ENCODE measurements around the gene DIP2A. TPM values are rescaled to one million over a fixed set of nuclear protein-coding genes. Genes with fewer than 3 reads are reported as not detected.
A peak's percentile ranks its signal among the peaks of the same experiment; 100 is the strongest.

The DIP2A gene
- total RNA-seq, 2 experiments from 2014 or later = 78.7 to 78.8 TPM

DNA sequence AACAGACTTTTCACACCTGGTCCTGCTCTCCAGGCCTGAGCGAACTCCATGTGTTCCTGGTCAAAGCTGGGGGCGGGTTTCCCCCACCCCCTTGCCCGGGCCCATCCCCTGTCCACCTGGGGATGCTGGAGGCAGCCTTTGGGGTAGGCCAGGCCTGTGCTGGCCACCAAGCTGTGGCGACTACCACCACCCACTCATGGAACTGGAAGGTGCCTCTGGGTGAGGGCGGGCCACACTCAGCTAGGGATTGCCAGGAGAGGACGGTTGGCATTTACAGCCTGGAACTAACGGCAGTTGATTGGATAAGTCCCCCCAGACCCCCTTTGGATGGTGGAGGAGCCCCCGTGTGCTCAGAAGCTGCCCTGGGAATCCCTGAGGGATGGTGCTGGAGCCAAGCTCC, 138.3 kb downstream of the DIP2A start:
- POLR2A ChIA-PET = interaction anchor here (1.9 kb wide), 1 partner anchor 9 kb away, joined by 8 read pairs; the partner anchor contains the start of gene S100B
- H3K27ac Mint-ChIP-seq = no peak overlapping the region
- peaks cover 9% of the 10 kb centered on the region for H3K36me3 Mint-ChIP-seq
- H3K27me3 Mint-ChIP-seq = no peaks in the 10 kb centered on the region
- peaks cover 12% of the 10 kb centered on the region for H3K4me1 Mint-ChIP-seq
- peaks cover 12% of the 10 kb centered on the region for H3K9me3 Mint-ChIP-seq
- ATAC-seq (ENCODE audit: low read depth) (no peak), DNase-seq (no peak)
- H3K4me3 Mint-ChIP-seq = no peak overlapping the region

DNA sequence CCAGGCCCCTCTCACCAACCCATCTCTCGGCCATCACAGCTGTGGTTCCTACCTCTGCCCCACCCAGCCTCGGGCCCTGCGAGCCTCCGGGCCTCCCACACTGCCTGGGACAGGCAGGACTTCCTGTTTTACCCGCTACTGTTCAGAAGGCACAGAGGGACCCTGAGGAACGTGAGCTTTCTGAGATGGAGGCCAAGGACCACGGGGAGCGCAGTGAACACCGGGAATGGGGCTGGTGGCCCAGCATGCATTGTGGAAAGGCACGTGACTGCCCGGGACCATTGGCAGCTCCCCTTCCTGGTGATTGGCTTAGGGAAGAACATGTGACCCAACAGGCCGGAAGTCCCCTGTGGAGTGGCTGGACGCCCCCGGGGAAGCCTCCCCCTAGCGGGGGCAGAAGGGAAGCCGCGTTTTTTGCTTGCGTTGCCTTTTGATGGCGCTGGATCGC, 139.2 kb downstream of the DIP2A start:
- no peaks in the 10 kb centered on the region for H3K27me3 Mint-ChIP-seq
- ATAC-seq (ENCODE audit: low read depth) (no peak), DNase-seq (no peak)
- POLR2A ChIA-PET = interaction anchor here (1.5 to 1.9 kb wide), 2 partner anchors 8 to 37 kb away, joined by 3 to 8 read pairs; partner anchors contain the start of genes PRMT2 and S100B
- H3K4me3 Mint-ChIP-seq = no peak overlapping the region
- peaks cover 8% of the 10 kb centered on the region for H3K36me3 Mint-ChIP-seq
- peak overlapping the region; percentile 48 for H3K27ac Mint-ChIP-seq
- H3K9me3 Mint-ChIP-seq = peaks cover 7% of the 10 kb centered on the region
- peaks cover 20% of the 10 kb centered on the region for H3K4me1 Mint-ChIP-seq

DNA sequence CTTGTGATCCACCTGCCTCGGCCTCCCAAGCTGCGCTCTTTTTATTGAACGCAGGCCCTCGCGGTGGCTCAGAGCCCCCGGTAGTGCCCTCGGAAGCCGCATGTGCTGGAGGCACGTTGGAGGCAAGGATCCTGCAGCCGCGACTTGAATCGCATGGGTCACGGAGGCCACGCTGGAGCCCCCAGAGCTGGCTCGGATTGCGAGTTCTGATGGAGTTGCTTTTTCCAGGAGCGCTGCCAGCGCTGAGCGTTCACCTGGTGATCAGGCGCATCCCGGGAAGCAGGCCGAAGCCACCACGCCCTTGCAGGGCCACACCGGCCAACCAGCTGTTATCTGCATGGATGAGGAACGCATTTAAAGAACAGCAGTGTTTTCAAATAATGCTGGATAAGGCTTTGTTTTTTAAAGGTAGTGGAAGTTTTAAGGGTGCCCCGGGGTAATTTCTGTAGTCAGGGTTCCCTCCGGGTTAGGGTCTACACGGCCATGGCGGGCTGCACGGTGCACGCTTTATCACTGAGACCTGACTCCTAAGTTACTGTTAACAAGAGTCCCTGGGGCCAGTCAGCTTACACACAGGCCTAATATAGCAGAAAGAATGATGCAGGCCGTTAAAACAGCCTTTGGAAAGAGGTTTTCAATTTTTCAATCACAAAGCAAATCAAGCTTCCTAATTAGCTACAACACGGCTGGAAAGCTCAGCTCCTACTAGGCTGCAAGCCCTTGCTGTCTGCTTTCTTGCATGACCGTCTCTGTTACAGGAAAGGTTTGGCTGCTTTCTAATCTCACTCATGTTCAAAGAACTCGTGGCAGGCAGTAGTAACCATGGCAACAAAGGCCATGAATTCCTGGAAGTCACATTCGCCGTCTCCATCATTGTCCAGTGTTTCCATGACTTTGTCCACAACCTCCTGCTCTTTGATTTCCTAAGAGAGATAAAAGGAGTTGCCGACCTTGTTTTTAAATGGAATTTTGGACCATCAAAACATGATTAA, 140.2 kb downstream of the DIP2A start:
- H3K4me3 Mint-ChIP-seq = no peak overlapping the region
- peaks cover 2% of the 10 kb centered on the region for H3K9me3 Mint-ChIP-seq
- peak overlapping the region; percentile 29 for H3K27ac Mint-ChIP-seq
- no peaks in the 10 kb centered on the region for H3K27me3 Mint-ChIP-seq
- peaks cover 1% of the 10 kb centered on the region for H3K36me3 Mint-ChIP-seq
- ATAC-seq (ENCODE audit: low read depth) (peak; percentile 43), DNase-seq (no peak)
- peaks cover 20% of the 10 kb centered on the region for H3K4me1 Mint-ChIP-seq
- POLR2A ChIA-PET = interaction anchor here (0.6 to 1.9 kb wide), 6 partner anchors 7 to 173 kb away, joined by 3 to 8 read pairs (median 3); partner anchors contain the start of genes PRMT2 and S100B

DNA sequence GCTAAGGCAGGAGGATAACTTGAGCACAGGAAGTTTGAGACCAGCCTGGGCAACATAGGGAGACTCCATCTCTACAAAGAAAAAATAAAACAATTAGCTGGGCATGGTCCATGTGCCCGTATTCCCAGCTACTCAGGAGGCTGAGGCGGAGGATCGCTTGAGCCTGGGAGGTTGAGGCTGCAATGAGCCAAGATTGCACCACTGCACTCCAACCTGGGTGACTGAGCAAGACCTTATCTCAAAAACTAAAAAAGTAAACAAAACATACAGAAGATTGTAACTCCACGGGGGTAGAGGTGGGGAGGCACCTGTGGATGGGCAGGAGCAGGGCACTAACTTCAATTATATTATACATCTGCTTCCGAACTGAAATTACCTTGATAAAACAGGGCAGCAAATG, 141.6 kb downstream of the DIP2A start:
- Mint-ChIP-seq H3K27ac (no peak overlapping the region), H3K4me1 (peaks cover 27% of the 10 kb centered on the region), H3K9me3 (no peaks in the 10 kb centered on the region), H3K36me3 (peaks cover 2% of the 10 kb centered on the region), H3K4me3 (no peak overlapping the region), H3K27me3 (no peaks in the 10 kb centered on the region)
- ATAC-seq (ENCODE audit: low read depth) (no peak), DNase-seq (no peak)
- POLR2A ChIA-PET = interaction anchor here (1.1 kb wide), 2 partner anchors 33 to 41 kb away, joined by 3 read pairs; no protein-coding TSS in a partner anchor

DNA sequence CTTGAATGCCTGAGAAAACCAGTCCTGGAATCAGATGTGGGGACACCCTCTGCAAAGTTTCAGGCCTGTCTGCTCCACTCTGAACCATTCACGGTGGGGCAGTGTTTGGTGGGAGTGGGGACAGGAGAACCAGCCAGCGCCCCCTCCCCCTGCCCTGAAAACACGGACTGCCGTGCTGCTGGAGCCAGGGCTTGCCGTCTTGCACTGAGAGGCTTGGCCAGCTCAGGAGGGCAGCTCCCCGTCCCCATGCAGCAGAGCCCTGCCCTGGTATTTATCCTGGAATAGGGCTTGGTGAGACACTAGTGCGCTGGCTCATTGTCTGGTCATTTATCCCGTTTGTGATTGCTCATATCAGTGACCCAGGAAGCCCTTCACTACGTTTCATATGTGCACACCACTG, 142.3 kb downstream of the DIP2A start:
- POLR2A ChIA-PET = interaction anchor here (1.1 kb wide), 2 partner anchors 32 to 42 kb away, joined by 3 read pairs; no protein-coding TSS in a partner anchor
- Mint-ChIP-seq H3K4me3 (no peak overlapping the region), H3K27ac (no peak overlapping the region), H3K9me3 (no peaks in the 10 kb centered on the region), H3K4me1 (peaks cover 33% of the 10 kb centered on the region), H3K27me3 (no peaks in the 10 kb centered on the region), H3K36me3 (peaks cover 2% of the 10 kb centered on the region)
- ATAC-seq (ENCODE audit: low read depth) = no peak
- no peak for DNase-seq

DNA sequence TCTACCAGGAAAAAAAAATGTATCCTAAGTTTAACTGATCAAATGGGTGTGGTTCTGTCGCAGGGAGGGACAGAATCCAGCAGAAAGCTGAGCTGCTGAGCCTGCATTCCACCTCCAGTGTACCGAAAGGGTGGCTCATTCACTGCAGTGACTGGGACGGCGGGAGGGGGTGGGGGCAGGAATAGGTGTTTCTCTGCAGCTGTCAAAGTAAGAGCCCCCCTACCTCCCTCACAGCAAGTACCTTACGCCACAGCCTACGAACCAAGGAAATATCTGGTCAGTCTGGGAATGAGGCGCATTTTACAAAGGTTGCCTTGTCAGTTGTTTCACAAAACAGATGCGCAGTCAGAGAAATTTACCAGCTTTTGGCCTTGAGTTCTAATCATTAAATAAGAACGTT, 144.5 kb downstream of the DIP2A start:
- POLR2A ChIA-PET = interaction anchor here (1.5 kb wide), 1 partner anchor 23 kb away, joined by 4 read pairs; no protein-coding TSS in a partner anchor
- no peak for DNase-seq
- Mint-ChIP-seq H3K4me1 (peaks cover 50% of the 10 kb centered on the region), H3K36me3 (peaks cover 2% of the 10 kb centered on the region), H3K27ac (no peak overlapping the region), H3K27me3 (no peaks in the 10 kb centered on the region), H3K4me3 (peak overlapping the region; percentile 49), H3K9me3 (no peaks in the 10 kb centered on the region)
- ATAC-seq (ENCODE audit: low read depth) = no peak

DNA sequence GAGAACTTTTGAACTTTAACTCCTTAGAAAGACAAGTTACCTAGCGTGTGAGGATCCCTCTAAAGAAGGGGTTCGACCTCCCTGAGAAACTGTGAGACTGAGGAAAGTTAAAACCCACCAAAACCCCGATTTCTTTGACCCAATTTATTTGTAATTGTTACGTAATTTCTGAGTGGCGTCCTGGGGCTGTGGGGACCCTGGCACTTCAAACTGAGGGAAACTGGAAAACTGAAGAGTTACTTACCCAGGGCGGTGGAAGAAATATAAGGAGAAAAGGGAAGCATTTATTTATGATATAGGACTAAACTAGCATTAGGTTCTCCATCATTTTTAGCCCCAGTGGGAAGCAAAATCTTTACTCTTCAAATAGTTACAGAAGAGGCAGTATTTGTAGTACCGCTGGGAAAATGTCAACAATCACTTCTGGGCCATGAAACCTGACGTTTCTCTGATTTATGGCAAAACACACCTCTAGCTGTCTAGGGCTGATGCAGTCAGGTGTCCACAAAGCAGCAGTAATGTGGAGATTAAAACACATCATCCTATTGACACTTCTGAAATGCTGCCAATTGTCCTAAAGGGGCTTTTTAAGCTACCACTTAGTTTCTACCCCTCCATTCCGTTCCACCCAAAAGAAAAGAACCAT, 145.8 kb downstream of the DIP2A start:
- POLR2A ChIA-PET = interaction anchor here (0.9 to 3.0 kb wide), 7 partner anchors 16 to 179 kb away, joined by 3 to 59 read pairs (median 6); partner anchors contain the start of genes DIP2A and PRMT2
- Mint-ChIP-seq H3K27me3 (no peaks in the 10 kb centered on the region), H3K9me3 (no peaks in the 10 kb centered on the region), H3K36me3 (peaks cover 2% of the 10 kb centered on the region), H3K4me1 (peaks cover 44% of the 10 kb centered on the region), H3K4me3 (peak overlapping the region; percentile 84), H3K27ac (peak overlapping the region; percentile 96)
- ATAC-seq (ENCODE audit: low read depth) = no peak
- DNase-seq = no peak

DNA sequence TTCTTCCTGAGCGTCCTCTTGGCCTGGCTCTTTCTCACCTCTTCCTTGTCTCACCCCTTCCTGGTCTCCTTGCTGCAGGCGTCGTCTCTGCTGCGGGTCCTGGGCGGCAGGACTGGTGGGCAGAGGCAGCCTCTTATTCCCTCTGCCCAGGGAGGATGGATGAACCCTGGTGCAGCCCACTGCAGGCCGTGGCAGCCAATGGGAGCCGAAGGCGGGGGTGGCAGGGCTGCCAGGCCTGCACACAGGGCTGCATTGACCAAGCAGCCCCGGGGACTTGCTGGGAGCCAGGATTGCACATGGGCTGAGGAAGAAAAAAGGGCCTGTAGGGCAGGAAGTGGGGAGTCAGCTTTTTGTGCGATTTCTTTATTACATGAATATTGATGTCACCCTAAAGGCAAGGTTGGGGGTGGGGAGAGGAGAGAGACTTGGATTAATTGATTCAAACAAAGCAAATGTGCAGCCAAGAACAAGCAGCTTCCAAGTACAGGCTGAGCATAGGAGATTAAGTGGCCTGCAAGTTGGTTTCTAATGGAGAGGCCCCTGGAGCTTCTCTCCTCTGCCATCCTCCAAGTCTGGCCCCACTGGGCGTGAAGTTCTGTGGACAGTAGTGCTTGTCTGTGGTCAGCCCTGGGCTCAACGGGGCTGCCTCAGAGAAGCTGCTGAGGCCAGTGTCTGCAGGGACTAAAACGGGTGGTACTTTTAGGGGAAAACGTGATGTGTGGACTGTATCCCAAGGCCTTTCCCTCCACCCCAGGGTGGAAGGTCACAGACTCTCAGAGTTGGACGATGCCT, 146.5 kb downstream of the DIP2A start, which contains the start of gene S100B:
Gene S100B (minus strand): TSS at position 108 of the 792 bp plus-strand sequence. CDS start 2,667 bp downstream, outside the sequence.
- DNase-seq (no peak), ATAC-seq (ENCODE audit: low read depth) (peak; percentile 32)
- POLR2A ChIA-PET = interaction anchor here (0.9 to 3.0 kb wide), 10 partner anchors 8 to 180 kb away, joined by 3 to 59 read pairs (median 5); partner anchors contain the start of genes DIP2A and PRMT2
- peak within 1 kb of the TSS; percentile 84 for H3K4me3 Mint-ChIP-seq
- H3K9me3 Mint-ChIP-seq = peaks cover 2% of the 10 kb centered on the region
- peaks cover 2% of the 10 kb centered on the region for H3K36me3 Mint-ChIP-seq
- peak within 1 kb of the TSS; percentile 96 for H3K27ac Mint-ChIP-seq
- H3K27me3 Mint-ChIP-seq = no peaks in the 10 kb centered on the region
- H3K4me1 Mint-ChIP-seq = peaks cover 37% of the 10 kb centered on the region

DNA sequence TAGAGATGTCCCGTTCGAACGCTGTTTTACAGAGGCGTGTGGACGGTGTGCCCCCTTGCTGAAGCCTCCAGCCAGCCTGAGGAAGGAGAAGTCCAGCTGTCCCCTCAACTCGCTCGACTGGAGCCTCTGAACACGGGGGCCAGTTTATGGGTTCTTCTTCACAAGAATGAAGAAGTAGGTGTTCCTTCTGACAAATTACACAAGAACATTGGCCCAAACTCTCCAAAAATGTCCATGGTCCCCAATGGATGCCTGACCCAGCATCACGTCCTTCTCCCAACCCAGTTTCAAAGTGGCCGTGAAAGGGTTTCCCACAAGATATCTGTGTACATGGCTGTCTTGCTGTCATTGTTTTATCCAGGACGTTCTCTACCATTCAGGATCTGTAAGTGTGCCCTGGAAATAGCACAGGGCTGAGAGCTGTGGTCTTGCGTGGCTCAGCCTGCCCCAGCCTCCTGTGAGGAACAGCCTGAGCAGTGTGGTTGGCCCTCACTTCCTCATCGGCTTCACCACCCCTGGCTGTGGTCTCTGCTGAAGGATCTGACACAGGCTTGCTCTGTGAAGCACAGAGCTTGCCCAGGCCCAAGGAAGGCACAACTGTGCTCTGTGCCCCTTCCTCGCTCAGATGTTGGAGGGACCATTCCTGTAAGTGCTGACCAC, 147.2 kb downstream of the DIP2A start:
- Mint-ChIP-seq H3K27ac (peak overlapping the region; percentile 96), H3K36me3 (peaks cover 2% of the 10 kb centered on the region), H3K4me1 (peaks cover 37% of the 10 kb centered on the region), H3K4me3 (peak overlapping the region; percentile 76), H3K27me3 (no peaks in the 10 kb centered on the region), H3K9me3 (peaks cover 2% of the 10 kb centered on the region)
- DNase-seq (peak; percentile 75), ATAC-seq (ENCODE audit: low read depth) (peak; percentile 95)
- POLR2A ChIA-PET = interaction anchor here (0.6 to 3.0 kb wide), 13 partner anchors 8 to 181 kb away, joined by 3 to 59 read pairs (median 6); partner anchors contain the start of gene PRMT2

DNA sequence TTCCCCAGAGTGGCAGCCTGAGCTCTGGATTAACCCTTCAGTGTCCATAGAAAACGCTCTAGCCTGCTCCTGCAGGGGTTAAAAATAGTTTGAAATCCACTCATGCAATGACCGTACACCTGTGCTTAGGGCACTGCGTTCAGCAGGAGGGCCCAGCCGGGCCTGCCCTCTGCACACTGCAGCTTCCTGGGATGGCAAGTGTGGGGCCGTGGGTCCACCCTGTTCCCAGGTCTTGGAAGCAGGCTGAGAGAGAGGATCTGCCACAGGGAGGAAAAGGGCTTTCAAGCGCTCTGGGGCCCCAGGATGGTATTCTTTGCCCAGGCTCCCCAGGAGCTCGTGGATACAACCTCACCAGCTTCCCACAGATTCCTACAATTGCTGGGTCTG, 147.7 kb downstream of the DIP2A start:
- POLR2A ChIA-PET = interaction anchor here (0.5 to 3.0 kb wide), 11 partner anchors 9 to 283 kb away, joined by 3 to 59 read pairs (median 6); partner anchors contain the start of gene PRMT2
- Mint-ChIP-seq H3K27me3 (no peaks in the 10 kb centered on the region), H3K4me1 (peaks cover 37% of the 10 kb centered on the region), H3K9me3 (peaks cover 2% of the 10 kb centered on the region), H3K4me3 (peak overlapping the region; percentile 76), H3K36me3 (peaks cover 2% of the 10 kb centered on the region), H3K27ac (peak overlapping the region; percentile 96)
- peak; percentile 40 for ATAC-seq (ENCODE audit: low read depth)
- DNase-seq = no peak

DNA sequence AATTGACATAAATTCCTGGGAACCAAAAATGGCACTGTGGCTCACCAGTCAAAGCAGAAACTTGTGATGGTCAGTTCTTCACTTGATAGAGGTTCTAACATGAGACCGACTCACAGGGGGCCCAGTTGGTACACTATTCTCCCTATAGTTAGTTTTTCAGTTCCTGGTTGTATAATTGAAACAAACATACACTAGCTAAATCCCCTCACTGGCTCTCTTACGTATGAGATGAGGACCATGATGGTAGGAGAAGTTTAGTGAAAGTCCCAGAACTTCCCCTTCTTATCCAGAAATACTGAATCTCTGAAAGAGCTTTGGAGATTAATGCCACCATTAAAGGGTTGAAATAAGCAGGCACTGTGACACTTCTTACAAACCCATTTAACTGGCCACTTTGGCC, 148.9 kb downstream of the DIP2A start:
- Mint-ChIP-seq H3K9me3 (peaks cover 2% of the 10 kb centered on the region), H3K4me1 (peaks cover 32% of the 10 kb centered on the region), H3K27ac (no peak overlapping the region), H3K36me3 (peaks cover 2% of the 10 kb centered on the region), H3K4me3 (no peak overlapping the region), H3K27me3 (no peaks in the 10 kb centered on the region)
- POLR2A ChIA-PET = interaction anchor here (0.9 to 1.3 kb wide), 3 partner anchors 9 to 28 kb away, joined by 3 to 12 read pairs (median 8); partner anchors contain the start of gene PRMT2
- no peak for ATAC-seq (ENCODE audit: low read depth)
- no peak for DNase-seq
